NCI-H69 (cell line): ENCODE measurements around the gene NOD1.
"Not testable (repeated sequence)": the region's sequence is repeated elsewhere in the genome, so short reads cannot be mapped to it uniquely, and the experiment has no call there.

Source experiments
- DNase-seq: peaks from one replicate; lab custom pipeline; 2025; lab: John Stamatoyannopoulos, UW

The NOD1 gene

GRCh38 chr7:30504301-30505173 is 26.0 kb upstream of the NOD1 start, which contains the start of gene GGCT:
TSS of gene GGCT (minus strand) at chr7:30504829. CDS start at chr7:30504709, 120 bp downstream.
- peak; percentile 100 for DNase-seq

GRCh38 chr7:30503274-30504212 is 25.0 kb upstream of the NOD1 start:
- DNase-seq: peak; percentile 45

GRCh38 chr7:30502470-30503251 is 24.1 kb upstream of the NOD1 start:
- DNase-seq: no peak

- DNase-seq: no peak
Observed at GRCh38 chr7:30501264-30501663, 22.7 kb upstream of the NOD1 start.

DNA sequence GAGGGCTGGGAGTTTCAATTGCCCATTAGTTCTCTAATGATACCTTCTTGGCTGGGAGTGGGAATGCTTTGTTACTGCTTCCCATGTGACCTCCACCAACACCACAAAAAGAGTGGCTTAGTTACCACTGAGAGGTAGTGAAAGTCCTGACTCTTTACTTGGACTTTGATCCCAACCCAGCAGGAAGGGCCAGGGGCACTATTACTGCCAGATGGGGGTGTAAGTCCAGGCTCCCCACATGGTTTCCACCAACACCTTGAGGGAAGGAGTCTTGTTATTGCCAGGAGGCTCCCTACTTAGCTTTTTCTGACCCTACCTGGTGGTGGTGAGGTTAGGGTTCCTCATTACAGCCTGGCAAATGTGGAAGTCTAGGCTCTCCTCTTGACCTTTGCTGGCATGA is 14.6 kb upstream of the NOD1 start:
- DNase-seq: peak; percentile 33

GRCh38 chr7:30491417-30491816 is 12.8 kb upstream of the NOD1 start:
- DNase-seq: no peak

- no peak for DNase-seq
Observed at GRCh38 chr7:30487371-30487770, 8.8 kb upstream of the NOD1 start.

- DNase-seq: no peak
Observed at GRCh38 chr7:30485667-30486066, 7.1 kb upstream of the NOD1 start.

GRCh38 chr7:30481416-30481815 is 2.8 kb upstream of the NOD1 start:
- DNase-seq: not testable (repeated sequence)

DNA sequence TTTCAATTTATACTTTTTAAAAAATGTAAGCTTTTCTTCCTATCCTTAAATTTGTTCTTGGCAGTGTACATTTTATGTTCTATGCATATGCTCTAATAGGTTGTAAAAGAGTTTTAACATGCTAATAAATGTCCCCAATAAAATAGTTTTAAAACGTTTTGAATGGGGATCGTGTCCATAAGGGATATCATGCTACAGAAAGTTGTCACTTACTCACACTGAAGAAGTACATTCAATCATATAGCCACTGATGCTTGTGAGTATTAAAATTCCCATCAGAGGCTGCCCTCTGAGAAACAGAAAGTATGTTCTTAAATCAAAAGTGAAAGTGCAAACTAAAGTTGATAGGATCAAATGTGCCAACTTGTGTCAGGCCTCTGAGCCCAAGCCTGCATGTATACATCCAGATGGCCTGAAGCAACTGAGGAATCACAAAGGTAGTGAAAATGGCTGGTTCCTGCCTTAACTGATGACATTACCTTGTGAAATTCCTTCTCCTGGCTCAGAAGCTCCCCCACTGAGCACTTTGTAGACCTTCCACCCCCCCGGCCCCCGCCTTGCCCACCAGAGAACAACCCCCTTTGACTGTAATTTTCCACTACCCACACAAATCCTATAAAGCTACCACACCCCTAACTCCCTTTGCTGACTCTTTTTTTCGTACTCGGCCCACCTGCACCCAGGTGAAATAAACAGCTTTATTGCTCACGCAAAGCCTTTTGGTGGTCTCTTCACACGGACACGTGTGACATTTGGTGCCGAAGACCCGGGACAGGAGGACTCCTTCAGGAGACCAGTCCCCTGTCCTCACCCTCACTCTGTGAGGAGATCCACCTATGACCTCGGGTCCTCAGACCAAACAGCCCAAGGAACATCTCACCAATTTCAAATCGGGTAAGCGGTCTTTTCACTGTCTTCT is 877 bp upstream of the NOD1 start:
- DNase-seq: peak; percentile 27

GRCh38 chr7:30476459-30477145 is 2.0 kb downstream of the NOD1 start:
- DNase-seq: peak; percentile 91

- DNase-seq: no peak
Observed at GRCh38 chr7:30475580-30475979, 3.0 kb downstream of the NOD1 start.

DNA sequence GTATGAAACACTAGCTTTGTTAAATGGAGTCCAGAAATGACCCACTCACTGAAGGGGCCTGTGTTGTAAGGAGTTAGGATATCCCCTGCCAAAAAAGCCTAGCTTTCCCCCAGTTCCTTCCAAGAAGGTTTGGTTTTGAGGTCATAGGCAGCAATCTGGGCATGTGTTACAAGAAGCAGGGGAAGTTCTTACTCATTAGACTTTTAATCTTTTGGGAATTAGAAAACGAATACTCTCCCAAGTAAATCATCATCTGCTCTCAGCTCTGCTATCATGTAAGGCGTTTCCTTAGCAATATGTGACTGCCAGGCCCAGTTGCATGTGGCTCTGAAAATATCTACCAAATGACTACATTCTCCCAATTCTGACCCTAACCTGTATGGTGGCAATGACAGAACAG is 3.7 kb downstream of the NOD1 start:
- DNase-seq: no peak

DNA sequence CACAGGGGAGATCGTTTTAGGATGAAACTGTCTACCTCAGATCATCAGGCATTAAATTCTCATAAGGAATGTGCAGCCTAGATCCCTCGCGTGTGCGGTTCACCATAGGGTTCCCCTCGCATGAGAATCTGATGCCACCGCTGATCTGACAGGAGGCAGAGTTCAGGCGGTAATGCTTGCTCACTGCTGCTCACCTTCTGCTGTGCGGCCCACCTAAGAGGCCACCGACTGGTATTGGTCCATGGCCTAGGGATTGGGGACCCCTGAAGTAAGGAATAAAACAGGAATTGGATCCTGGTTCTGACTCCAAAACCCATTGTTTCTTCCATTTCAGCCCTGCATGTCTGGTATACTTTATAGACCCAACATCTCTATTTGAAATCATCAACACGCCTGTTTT is 4.1 kb downstream of the NOD1 start:
- DNase-seq: no peak

GRCh38 chr7:30473903-30474302 is 4.7 kb downstream of the NOD1 start:
- DNase-seq: no peak

DNA sequence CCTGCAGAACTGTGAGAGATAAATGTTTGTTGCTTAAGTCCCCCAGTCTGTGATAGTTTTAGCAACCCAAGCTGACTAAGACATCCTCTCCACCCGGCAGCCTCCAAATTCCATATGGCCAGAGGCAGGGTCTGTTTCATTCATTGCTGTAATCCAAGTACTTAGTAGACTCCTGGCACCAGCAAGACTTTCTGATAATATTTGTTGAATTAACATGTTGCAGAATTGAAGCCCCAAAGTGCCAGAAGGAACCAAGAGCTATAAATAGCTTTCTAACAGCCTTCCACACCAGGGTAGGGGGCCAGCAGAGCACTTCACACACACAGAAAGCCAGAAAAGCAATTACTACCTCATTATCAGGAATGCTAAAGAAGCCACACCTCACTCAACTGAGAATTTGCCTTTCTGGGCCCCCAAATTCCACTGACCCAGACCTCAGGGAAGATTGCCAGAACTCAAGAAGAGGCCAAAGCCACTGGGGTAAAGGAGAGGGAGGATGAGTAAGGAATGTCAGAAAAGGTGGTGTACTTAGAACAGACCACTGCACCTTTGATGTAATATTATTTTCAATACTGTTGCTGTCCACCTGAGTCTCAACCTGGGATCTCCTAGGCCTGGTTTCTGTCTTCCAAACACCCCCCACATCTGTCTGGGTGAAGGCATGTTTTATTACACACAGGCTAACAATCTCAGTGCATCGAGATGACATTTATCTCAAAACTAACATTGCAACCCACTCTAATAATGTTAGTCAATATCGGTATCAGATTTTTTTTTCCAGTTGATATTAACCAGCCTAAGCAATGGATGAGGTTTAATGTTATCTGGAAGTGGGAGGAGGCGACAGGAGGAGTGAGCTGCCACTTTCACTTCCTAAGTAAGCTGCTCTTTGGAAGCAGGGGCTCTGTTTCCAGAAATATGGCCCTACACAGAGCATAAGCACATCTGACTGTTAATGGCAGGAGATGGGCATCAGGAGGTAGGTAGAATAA is 5.5 kb downstream of the NOD1 start:
- DNase-seq: peak; percentile 10

DNA sequence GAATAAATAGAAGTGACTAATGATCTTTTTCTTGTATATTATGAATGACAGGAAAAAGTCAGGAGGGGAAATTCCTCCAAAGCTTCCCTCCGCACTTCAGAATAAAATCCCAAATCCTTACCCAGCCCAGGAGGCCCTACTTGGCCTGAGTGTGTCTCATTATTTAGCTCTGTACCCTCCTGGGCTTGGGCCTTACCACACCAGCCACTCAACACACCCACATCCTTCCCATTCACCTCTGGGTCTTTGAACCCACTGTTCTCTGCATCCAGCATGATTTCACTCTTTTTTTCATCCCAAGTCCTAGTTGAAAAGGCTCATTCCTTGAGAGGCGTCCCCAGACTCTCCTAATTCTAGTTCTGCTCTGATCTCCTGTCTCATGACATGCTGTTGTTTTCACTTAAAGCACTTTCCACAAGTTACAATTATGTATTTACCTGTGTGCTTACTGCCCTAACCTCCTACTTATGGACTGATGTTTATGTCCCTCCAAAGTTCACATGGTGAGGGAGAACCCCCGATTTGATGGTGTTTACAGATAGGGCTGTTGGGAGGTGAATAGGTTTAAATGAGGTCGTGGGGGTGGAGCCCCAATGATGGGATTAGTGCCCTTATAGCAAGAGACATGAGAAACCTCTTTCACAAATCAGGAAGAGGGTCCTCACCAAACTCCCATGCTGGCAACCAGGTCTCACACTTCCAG is 6.4 kb downstream of the NOD1 start:
- no peak for DNase-seq

- peak; percentile 16 for DNase-seq
Observed at GRCh38 chr7:30471205-30471604, 7.4 kb downstream of the NOD1 start.
